ENCODE results near the gene ELMOD1.
A peak's percentile ranks its signal among the peaks of the same experiment; 100 is the strongest.
"Not testable (repeated sequence)": the region's sequence is repeated elsewhere in the genome, so short reads cannot be mapped to it uniquely, and the experiment has no call there.

Gene ELMOD1

DNA sequence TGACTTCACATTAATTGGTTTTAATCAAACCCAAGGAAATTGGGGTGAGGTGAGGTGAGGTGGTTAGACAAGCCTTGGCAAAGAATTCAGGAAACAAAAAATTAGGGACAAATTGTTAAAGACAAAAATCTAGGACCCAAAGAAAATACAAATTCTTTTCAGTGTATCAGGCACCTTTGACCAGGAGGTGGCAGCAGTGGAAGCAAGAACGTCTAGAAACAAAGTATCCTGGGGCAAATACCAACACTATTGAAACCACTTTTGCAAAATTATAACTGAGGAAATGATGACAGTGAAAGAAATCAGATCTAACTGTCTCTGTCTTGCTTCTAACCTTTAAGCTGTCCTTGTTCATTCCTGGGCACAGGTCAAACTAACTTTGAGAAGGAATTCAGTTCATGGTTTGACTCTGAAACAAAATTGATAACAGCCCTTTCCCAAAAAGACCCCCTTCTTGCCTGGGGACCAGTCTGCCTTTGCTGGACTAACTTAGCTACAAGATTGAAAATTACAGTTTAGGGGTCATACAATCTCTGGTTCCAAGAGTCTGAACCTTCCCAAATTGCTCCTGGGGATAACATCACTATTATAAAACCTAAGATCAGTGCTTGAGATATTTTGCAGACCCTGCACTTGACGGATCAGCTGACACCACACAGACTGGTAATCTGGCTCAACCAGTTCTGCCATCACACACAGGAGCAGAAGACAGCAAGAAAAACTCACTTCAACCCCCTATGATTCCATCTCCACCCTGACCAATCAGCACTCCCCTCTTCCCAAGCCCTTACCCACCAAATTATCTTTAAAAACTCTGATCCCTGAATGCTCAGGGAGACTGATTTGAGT, 14.2 kb upstream of the ELMOD1 start:
- TF ChIP-seq, protein P1, sequence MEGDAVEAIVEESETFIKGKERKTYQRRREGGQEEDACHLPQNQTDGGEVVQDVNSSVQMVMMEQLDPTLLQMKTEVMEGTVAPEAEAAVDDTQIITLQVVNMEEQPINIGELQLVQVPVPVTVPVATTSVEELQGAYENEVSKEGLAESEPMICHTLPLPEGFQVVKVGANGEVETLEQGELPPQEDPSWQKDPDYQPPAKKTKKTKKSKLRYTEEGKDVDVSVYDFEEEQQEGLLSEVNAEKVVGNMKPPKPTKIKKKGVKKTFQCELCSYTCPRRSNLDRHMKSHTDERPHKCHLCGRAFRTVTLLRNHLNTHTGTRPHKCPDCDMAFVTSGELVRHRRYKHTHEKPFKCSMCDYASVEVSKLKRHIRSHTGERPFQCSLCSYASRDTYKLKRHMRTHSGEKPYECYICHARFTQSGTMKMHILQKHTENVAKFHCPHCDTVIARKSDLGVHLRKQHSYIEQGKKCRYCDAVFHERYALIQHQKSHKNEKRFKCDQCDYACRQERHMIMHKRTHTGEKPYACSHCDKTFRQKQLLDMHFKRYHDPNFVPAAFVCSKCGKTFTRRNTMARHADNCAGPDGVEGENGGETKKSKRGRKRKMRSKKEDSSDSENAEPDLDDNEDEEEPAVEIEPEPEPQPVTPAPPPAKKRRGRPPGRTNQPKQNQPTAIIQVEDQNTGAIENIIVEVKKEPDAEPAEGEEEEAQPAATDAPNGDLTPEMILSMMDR (IDR thresholded peaks at IDR 0.05; ENCODE audit: insufficient read depth, low read length, poor library complexity, severe bottlenecking): peak; percentile 76
- not testable (repeated sequence) for H3K36me3 ChIP-seq (ENCODE audit: control insufficient read depth, insufficient read depth, low read length); H3K27me3 ChIP-seq (replicated peaks; ENCODE audit: control insufficient read depth, insufficient read depth, low read length); DNase-seq (ENCODE audit: extremely low read depth, insufficient read length); H3K4me3 ChIP-seq (replicated peaks; ENCODE audit: low read depth, low read length)

DNA sequence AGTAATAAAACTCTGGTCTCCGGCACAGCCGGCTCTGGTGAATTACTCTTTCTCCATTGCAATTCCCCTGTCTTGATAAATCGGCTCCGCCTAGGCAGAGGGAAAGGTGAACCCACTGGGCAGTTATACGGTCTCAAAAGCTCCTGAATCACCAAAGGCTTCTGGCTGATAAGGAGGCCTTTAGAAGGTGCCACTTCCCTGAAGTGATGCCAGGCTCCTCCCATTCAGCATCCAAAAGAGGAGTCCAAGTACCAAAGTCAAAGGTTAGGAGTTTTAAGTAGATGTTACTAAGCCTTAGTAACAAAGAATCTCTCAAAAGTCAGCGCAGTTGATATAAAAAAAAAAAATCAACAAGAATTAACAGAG, 13.6 kb upstream of the ELMOD1 start:
- no peaks in the 10 kb centered on the region for H3K36me3 ChIP-seq (ENCODE audit: control insufficient read depth, insufficient read depth, low read length)
- no peak overlapping the region for H3K4me3 ChIP-seq (replicated peaks; ENCODE audit: low read depth, low read length)
- no peak for DNase-seq (ENCODE audit: extremely low read depth, insufficient read length)
- TF ChIP-seq, protein P1 (IDR thresholded peaks at IDR 0.05; ENCODE audit: insufficient read depth, low read length, poor library complexity, severe bottlenecking): no peak
- no peaks in the 10 kb centered on the region; the same call in 1 of the 2 replicates for H3K27me3 ChIP-seq (replicated peaks; ENCODE audit: control insufficient read depth, insufficient read depth, low read length)

DNA sequence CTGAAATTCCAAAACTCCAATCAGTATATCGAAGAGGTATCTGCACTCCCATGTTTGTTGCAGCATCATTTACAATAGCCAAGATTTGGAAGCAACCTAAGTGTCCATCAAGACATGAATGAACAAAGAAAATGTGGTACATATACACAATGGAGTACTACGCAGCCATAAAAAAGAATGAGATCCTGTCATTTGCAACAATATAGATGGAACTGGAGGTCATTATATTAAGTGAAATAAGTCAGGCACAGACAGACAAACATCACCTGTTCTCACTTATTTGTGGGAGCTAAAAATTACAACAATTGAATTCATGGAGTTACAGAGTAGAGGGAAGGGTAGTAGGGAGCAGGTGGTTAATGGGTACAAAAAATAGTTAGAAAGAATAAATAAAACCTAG, 11.8 kb upstream of the ELMOD1 start:
- not testable (repeated sequence) for H3K4me3 ChIP-seq (replicated peaks; ENCODE audit: low read depth, low read length); H3K27me3 ChIP-seq (replicated peaks; ENCODE audit: control insufficient read depth, insufficient read depth, low read length); DNase-seq (ENCODE audit: extremely low read depth, insufficient read length); H3K36me3 ChIP-seq (ENCODE audit: control insufficient read depth, insufficient read depth, low read length)

DNA sequence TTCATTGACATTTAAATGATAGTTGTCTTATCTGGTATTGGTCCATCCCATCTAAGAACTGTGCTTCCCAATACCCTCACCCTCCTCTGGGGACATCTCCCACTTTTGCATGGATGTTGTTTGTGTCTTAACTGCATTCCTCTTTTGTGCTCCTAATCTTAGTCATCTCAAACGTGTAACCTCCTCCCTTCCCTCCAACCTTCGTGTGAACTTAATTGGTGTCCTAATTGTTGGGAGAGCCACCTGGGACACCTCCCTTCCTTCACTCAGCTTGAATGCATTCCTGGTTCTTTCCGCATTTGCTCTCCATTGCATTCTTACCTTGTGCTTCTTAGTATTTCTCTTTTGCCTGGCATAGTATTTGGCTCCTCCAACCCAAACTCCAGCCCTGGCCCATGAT, 9.8 kb upstream of the ELMOD1 start:
- TF ChIP-seq, protein P1 (IDR thresholded peaks at IDR 0.05; ENCODE audit: insufficient read depth, low read length, poor library complexity, severe bottlenecking): no peak
- H3K4me3 ChIP-seq (replicated peaks; ENCODE audit: low read depth, low read length): no peak overlapping the region
- H3K36me3 ChIP-seq (ENCODE audit: control insufficient read depth, insufficient read depth, low read length): no peaks in the 10 kb centered on the region
- no peak for DNase-seq (ENCODE audit: extremely low read depth, insufficient read length)
- no peaks in the 10 kb centered on the region; the same call in 1 of the 2 replicates for H3K27me3 ChIP-seq (replicated peaks; ENCODE audit: control insufficient read depth, insufficient read depth, low read length)

DNA sequence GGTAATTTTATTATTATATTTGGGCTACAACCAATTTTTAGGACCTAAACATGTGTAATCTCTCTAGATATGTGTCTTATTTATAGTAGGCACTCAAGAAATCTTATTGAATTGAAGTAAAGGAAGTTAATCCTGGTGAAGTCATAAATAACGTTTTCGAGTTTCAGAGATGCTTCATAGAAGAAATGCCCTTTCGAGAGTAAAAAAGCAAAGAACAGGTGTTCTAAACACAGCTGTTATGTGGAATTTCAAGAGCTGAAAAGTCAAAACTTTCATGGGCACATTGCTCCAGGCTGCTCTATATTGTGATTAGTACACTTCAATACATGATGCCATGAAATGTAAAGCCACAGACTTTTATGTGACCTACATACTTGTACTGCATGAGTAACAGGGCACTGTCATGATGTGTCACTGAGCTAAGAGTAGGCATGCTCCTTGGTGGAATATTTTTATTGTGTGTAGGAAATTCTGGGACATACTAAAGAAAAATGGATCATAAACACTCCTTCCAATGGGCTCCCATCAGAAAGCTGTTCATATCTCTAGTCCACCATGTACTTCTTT, 7.2 kb upstream of the ELMOD1 start:
- no peaks in the 10 kb centered on the region for H3K36me3 ChIP-seq (ENCODE audit: control insufficient read depth, insufficient read depth, low read length)
- H3K27me3 ChIP-seq (replicated peaks; ENCODE audit: control insufficient read depth, insufficient read depth, low read length): no peaks in the 10 kb centered on the region; the same call in 1 of the 2 replicates
- TF ChIP-seq, protein P1 (IDR thresholded peaks at IDR 0.05; ENCODE audit: insufficient read depth, low read length, poor library complexity, severe bottlenecking): no peak
- H3K4me3 ChIP-seq (replicated peaks; ENCODE audit: low read depth, low read length): no peak overlapping the region
- no peak for DNase-seq (ENCODE audit: extremely low read depth, insufficient read length)

DNA sequence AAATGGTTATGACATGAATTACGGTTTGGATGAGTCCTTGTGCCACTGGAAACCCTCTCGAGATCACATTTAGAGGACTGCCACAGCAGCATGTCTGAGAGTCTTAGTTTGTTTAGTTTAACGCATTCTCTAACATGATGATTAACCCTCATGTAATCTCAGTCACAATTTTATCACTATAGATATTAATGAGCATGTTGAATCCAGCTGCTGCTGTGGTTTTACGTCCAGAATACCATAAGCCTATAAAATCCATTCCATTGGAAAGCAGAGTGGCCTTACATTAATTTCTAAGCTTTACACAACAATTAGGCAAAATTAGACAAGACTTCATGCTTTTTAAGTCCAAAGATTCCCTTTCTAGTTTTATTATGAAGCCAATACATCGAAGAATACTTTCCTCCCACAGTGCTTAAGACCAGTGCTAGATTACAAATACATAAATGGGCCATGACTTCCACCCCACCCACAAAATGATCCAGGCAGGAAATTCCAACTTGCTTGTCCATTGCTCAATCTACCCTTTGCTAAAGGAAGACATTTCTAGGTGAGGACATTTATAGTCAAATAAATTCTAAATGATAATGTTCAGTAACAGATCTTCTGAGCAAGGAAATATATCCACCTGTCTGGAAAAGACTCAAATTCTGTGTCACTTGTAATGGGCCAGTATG, 3.5 kb upstream of the ELMOD1 start:
- TF ChIP-seq, protein P1 (IDR thresholded peaks at IDR 0.05; ENCODE audit: insufficient read depth, low read length, poor library complexity, severe bottlenecking): no peak
- Histone ChIP-seq H3K4me3 (replicated peaks; ENCODE audit: low read depth, low read length) (no peak overlapping the region), H3K36me3 (ENCODE audit: control insufficient read depth, insufficient read depth, low read length) (no peaks in the 10 kb centered on the region), H3K27me3 (replicated peaks; ENCODE audit: control insufficient read depth, insufficient read depth, low read length) (peaks cover 4% of the 10 kb centered on the region)
- DNase-seq (ENCODE audit: extremely low read depth, insufficient read length): no peak
